ENCODE measurements around the gene GLRX5.

The GLRX5 gene

DNA sequence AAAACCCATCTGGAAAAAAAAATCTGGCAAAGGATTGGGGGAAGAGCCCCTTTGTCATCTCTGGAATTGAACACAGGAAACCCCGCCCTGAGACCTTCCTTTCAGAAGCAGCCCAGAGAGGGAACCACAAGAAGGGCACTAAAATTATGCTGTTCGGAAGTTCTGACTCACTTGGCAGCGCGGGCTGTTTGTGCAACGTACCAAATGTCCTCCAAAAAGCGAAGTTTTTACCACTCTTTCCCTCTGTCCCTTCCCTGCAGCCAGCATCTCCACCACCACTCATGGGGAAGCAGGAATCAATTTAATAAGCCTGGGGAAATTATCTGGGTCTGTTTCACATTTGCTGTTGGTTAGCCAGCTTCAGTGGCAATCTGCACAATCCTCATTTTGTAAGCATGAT lies 15.2 kb upstream of the GLRX5 start:
- no peak for DNase-seq

DNA sequence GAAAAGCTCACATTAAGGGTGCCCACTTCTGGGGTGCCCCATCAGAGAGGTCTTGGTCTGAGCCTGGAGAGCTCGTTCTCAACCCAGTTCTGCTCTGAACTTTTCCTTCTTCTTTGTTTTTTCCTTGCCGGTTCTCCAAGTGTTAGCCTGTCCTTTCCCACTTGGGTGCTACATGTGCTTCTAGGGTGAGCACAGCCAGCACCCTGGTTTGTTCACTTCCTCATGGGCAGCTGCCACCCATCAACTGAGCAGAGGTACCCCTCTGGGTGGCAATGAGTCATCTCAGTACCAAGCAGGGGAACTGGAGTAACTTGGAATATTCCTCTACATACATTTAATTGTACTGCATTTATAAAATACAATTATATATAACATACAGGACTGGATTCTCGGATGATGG lies 14.5 kb upstream of the GLRX5 start:
- DNase-seq = no peak

DNA sequence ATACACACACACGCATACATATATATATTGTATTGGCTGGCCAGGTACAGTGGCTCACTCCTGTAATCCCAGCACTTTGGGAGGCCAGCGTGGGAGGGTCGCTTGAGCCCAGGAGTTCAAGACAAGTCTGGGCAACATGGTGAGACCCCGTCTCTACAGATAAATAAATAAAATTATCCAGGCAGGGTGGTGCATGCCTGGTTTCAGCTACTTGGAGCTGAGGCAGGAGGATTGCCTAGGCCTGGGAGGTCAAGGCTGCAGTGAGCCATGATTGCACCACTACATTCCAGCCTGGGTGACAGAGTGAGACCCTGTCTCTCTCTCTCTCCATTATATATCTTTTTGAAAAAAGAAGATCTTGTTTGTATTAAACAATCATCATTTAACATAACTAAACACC lies 13.8 kb upstream of the GLRX5 start:
- DNase-seq = no peak

DNA sequence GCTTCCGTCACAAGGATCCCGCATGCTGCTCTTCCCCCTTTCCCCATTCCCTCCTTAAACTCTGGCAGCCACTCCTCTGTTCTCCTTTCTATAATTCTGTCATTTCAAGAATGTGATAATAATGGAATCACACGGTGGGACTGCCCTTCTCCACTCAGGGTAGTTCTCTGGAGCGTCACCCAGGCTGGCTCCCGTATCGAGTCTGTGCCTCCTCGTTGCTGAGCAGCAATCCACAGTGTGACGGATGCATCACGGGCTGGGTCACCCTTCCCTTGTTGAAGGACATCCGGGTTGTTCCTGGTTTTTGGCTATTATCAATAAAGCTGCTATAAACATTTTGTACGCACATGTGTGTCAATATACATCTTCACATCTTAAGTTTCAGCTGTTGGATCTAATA lies 12.7 kb upstream of the GLRX5 start:
- DNase-seq = no peak

DNA sequence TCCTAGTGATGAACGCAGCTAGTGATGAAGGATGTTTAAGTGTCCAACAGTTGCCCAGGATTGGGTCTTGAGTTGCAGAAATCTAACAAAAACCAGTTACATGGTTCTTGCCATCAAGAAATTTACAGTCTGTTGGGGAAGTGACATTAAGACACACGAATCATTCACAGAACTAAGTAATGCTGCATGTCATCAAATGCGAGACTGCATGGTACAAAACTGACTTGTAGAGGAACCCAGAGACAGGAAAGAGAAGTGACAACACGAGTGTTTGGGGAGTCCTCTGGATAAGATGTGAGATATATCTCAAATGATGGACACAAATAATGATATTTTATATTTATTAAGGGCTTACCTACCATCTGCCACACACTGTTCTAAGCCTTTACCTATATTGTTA lies 12.3 kb upstream of the GLRX5 start:
- no peak for DNase-seq

DNA sequence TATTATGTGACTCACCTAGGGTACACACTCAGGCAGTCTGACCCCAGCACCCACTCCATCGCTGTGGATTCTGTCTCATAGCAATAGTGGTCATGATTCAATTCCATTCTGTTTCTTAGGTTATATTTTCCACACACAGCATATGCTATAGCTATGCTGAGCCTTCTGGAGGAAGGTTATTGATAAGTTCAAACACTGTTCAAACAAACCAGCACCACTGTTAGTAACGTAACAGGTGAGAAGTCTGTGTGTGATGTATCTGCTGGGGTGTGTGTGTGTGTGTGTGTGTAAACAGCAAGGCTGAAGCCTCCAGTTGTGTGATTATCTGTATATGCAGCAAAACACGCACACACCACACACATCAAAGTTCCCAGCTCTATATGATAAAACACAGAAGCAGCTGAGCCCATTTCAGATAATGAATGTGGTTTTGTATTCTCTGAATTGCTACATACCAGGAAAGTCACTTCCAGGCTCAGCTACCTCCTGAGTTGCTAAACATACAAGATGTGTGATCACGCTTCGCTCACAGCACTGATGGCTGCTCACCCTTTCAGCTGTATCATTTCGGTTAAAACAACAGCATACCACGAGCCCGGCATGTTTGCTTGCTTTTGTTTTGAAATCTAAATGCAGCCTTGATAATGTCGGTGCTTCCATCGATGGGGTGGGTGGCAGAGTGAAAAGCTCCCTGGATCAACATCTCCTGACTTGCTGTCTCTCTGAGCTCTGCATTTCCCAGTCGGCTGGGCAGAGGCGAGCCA lies 11.6 kb upstream of the GLRX5 start:
- DNase-seq = no peak

DNA sequence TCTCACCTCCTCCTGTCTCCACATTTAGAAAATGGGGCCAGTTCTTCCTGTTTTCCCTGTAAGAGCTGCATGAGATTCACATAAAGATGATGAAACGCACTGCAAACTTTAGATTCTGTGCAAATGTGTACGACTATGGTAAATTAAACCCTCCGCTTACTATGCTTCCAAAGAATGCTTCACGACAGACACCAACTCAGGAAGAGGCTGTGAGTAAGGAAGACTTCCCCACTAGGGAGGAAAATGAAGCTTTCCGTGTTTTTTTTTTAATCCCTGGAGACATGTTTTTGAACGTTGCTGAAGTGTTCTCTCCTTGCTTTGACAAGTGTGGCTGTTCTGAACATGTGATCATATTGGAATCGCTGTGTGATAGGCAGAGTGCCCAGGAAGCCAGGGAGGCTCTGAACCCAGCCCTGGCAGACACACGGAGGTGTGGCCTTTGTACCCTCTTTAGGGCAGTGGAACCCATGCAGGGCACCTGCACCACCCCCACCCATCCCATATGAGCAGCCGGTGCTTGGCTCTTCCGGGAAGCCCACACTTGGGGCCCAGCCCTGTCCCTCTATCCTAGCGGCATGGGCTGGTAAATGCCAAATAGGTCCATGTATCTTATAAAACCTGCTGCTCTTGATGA lies 10.9 kb upstream of the GLRX5 start:
- DNase-seq = peak; percentile 60

DNA sequence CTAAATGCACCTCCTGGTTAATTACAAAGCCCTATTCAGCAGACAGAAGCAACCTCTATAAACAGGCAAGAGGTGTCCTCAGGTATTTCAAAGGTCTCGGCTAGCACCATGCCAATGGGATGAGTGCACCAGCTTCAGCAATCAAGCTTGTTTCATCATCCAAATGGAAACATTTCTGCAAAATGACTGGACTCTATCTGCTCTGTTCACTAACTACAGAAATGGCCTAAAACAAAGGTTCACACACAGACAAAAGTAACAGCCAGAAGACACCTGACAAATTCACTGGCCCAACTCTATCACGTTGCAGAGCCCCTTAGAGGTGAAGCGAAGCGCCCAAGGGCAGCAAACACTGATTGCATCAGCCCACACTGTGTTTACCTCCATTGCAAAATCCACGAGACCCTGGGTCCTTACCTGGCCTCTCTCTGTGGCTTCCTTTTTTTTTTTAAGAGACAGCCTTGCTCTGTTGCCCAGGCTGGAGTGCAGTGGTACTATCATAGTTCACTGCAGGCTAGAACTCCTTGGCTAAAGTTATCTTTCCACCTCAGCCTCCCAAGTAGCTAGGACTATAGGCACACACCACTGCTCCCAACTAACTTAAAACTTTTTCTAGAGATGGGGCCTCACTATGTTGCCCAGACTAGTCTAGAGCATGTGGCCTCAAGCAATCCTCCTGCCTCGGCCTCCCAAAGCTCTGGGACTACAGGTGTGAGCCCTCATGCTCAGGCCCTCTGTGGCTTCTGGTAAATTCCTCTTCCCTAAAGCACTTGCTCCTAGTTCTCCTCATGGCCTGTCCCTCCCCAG lies 9.9 kb upstream of the GLRX5 start:
- DNase-seq = no peak

DNA sequence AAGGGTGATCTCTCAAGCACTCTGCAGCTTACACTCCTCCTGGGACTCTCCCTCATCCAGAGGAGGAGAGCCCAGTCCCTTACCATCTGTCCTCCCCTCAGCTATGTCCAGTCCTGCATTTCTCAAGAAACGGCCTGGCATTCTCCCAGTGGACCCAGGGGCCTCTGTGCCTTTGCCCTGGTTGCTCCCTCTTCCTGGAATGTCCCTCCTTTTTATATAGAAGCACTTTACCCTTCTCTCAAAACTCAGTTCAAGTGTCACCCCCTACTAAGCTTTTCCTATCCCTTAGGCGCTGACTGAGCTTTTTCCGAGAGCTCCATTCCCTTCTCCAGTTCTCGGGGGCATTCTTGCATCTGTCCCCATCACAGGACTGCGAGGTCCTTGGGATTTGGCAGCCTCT lies 8.9 kb upstream of the GLRX5 start:
- DNase-seq = no peak

DNA sequence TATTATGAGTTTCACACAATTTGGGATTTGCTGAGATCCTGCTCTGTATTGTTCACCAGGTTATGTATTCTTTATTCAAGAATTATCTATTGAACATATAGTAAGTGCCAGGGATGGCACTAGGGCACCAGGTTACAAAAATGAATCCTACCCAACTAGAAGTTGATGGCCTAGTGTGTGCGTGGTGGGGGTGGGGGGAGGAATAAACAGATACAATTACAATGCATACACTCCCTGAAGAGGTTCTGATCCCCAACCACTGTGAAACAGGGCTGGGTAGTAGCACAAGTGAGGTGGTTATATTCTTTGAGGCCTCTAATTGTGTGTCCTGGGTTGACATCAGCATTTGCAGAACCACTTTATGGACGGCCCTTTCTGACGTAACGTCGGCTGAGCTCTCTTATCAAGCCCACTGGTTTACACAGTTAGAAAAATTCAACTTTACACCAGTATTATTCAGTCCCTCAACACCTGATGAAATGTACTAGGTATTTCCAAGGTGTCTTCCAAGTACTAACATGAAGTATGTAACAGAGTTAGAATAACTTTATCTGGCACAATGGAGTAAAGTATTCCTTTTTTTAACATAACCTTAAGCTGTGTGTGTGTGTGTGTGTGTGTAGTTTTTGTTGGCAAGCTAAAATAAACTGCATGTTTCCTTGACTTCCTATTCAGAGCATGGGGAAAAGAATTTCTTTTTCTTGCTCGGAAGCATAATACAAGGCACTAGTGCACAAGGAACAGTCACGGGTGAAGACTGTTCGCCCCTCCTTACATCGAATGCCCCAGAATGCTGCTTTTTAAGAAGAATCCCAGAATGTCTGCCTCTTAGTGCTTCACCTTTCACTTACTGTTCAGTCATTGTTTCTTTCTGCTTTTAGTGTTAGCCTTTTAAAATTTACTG lies 8.1 kb upstream of the GLRX5 start:
- no peak for DNase-seq

DNA sequence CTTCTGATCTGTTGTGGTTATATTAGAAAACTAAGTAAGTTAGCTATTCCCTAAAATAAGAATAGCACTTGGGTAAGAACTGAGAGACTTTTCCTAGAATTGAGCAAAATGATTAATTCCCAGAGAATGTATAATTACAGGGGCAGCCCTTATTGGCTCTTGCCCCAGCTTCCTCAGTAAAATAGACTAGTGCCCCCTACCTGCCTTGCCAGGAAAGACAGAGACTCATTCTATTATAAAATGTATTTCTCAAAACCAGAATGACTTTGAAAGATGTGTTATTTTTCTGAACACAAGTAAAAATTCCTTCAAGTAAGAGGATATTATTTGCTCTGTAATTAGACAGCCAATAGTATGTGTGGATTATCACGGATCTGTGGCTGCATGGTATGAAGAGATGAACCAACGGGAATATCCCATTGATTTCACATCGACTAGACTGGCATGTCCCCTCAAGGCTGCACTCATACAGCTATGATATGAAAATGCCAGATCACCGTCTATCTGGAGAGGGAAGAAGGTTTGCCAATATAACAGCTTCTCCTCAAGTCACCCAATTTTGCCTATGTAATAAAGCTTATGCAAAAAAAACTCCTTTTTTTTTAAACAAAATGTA lies 7.4 kb upstream of the GLRX5 start:
- peak; percentile 65 for DNase-seq

DNA sequence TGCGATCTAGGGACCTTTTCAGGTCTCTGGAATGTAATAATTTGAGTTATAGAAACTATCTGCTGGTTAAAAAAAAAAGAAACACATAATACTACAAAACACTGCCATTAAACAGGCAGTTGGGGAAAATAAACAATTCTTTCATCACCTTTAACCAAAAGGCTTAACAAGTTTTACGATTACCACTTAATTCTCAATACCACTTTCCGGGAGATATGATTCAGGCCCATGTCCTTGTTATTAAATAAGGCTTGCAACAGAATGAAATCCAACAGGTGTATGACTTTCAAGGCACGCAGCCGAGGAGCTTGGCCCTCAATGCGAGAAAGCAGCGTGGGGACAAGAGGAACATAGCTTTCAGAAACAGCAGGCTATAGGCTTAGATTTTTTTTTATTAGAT lies 5.6 kb upstream of the GLRX5 start:
- DNase-seq = no peak

DNA sequence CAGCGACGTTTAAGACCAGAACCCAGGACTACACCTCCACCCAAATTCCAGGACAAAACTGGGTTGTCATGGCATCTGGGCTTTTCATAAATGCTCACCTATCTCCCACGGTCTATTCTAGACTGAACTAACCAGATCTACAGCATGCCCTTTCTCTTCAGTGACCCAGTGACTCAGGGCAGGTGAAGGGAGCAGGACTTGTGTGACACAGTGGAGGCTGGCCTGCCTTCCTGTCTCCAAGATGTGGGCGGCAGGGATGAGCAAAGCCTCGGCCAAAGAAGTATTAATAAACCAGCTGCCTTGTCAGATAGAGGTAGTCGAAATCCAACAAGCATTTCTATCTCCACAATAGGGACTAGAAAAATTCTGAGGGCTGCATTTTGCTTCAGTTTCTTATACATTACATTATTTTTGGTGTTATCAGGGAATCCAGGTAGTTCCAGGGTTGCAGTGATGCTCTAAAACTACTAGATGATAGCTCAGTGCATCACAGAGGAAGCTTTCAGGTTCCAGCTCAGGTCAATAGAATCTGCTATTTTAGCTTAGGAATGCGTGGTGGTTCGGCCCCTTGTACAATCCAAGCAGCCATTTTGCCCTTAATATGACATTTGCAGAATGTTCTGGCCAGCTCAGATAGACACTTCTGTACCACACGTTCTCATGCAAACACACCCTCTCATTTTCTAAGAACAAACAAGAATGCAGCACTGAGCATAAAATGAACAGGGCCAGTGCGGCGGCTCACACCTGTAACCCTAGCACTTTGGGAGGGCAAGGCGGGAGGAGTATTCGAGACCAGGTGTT lies 4.2 kb upstream of the GLRX5 start:
- peak; percentile 14 for DNase-seq

DNA sequence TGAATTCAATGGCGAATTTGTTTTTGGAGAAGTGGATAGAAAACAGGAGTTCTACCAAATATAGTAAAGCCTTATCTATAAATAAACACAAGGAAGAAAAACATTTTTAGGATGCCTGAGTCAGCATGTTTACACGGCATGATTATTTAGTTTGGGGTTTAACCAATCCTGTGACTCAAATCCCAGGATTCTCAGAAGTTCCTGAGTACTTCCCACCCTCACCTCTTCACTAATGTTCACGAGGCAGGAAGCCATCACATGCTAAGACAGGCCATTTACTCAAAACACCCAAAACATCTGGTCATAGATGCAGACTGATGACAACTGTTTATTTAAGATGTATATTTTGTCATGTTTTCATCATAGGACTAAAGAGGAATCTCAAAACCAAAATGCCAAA lies 3.4 kb upstream of the GLRX5 start:
- DNase-seq = no peak

DNA sequence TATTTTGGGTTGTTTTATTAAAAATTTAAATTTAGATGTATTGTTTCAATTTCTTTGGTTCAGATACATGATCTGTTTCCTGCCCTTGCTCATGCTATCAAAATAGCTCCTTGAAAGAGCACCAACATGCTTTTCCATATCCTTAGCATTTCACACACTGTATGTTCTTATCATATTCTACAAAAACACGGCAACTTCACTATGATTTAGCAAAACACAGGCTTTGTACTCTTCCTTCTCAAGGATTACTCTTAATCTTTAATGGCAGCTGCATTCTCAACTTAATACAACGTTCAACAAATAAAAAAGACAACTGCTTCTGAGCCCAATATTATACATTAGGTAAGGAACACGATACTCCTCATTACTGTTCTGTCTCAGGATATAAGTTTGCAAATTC lies 2.9 kb upstream of the GLRX5 start:
- no peak for DNase-seq

DNA sequence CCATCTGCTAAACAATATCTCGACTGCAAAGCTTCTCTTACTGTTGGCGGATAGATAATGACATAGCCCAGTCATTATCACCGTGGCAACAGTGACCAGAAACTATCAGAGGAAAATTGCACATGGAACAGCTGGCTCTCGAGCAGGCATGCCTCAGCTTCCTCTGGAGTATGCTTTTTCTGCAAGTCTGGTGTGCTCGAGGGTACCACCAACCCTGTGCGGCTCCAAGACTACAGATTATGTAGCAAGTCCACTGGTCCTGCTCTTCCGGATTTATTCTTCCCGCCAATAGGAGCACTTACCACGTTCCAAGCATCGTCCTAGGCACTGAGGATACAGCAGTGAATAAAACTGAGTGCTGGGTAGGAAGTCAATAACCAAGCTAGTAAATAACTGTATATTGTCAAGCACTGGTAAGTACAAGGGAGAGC lies 1.4 kb upstream of the GLRX5 start:
- DNase-seq = peak; percentile 66

DNA sequence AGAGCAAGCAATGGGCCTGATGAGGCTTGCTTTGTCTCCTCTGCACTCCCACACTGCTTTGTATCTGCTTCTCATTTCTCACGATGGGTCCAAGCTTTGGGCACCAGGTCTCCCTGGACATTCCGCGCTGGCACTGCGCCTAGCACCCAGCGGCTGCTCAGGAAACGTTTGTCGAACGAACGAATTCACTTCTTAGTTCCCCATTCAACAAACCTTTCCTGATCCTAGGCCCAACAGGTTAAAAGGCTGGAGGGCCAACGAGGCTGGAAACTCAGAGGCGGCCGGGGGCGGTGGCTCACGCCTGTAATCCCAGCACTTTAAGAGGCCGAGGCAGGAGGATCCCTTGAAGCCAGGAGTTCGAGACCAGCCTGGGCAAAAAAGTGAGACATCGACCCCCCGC lies 1.0 kb upstream of the GLRX5 start:
- DNase-seq = peak; percentile 56

DNA sequence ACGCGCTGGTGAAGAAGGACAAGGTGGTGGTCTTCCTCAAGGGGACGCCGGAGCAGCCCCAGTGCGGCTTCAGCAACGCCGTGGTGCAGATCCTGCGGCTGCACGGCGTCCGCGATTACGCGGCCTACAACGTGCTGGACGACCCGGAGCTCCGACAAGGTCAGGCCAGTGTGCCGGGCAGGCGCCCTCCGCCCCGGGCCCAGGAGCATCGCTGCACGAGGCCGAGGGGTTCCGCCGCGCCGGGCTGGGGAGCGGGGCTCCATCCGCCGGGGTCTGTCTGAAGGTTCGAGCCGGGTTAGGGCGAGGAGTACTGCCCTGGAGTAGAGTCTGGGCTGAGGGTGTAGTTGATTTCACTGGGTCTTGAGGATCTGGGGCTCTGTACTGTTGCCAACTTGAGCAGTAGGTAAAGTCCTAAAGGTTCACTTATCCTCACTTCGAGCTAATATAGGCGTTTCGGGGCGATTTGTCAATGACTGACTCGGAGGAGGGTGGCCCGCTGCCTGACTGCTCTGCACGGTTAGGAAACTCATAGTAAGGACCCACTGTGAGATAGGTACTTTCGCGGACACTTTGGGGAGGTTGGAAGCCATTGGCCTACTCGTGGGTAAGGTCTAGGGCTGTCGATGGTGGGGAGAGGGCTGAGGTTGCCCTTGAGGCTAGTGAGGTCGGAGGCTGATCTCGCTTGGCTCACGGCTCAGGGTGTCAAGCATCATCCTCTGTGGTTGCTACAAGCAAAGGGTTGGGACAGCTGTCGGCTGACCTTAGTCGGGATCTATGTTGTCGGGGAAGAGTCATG lies 574 bp downstream of the GLRX5 start:
- peak; percentile 53 for DNase-seq

DNA sequence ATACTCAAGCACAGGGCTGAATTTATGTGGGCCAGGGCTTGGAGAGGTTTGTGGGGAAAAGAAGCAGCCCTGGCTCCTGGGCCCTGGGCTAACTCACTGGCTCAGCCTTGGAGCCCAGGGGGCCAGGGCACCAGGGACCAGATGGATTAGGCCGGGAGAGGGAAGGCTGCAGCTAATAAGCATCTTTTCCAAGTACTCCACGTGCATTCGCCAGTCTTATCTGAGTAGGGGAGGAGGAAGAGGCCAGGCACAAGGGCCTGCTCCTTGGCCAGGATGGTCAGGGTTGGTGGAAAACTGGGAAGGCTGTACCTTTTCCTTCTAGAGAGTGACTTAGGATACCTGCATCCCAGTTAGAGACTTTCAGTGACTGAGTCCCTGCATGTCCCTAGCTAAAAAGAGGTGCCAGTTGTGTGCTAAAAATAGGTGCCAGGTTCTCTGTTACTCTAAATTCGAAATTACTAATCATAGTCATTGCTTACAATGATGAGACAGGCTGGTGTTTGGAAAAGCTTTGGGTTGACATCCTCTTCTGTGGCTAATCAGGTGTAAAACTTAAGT lies 1.3 kb downstream of the GLRX5 start:
- DNase-seq = no peak

DNA sequence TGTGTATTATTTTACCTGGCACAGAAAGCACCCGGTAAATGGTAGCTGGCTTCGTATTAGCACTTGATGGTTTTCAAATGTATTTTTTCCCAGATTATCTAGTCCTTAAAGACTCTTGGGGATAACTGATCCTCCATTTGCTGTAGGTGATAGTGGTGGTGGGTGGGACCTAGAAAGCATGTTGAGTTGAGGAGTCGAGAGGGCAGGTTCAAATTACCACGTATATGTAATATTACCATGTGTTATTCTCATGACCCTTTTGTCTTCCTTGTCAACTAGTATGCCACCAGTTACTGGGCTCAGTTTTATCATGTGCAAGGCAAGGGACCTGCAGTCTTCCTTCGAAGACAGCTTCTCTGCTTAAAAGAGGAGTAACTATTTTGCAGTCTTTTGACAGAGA lies 1.8 kb downstream of the GLRX5 start:
- DNase-seq = no peak
